RWPE2 (cell line): ENCODE measurements around the gene TAX1BP3.

ENCODE experiments used
- ATAC-seq: fragments of 200-7000 bp; cut with Tn5 transposase; 3 replicates; pipeline ENCODE4 v1.9.1; 2021; ENCODE audit warnings: low read depth
- DNase-seq: peaks from one replicate; pipeline ENCODE4 v3.0.0-alpha.2; 2020; ENCODE audit warnings: low spot score
- H3K27ac ChIP-seq: fragments of 450-650 bp; 2 replicates; pipeline ENCODE4 v1.5.1; 2017; ENCODE audit warnings: mild to moderate bottlenecking; ENCODE audit not compliant: poor library complexity, severe bottlenecking
- H3K27me3 ChIP-seq: fragments of 250-450 bp; sonication (Bioruptor Pico); 2 replicates; pipeline ENCODE4 v1.5.1; 2021; ENCODE audit warnings: mild to moderate bottlenecking, moderate library complexity; ENCODE audit not compliant: insufficient read depth, poor library complexity, severe bottlenecking
- H3K36me3 ChIP-seq: fragments of 250-450 bp; sonication (Bioruptor Pico); 2 replicates; pipeline ENCODE4 v1.5.1; 2020; ENCODE audit warnings: low read depth, mild to moderate bottlenecking, moderate library complexity
- H3K4me1 ChIP-seq: fragments of 250-450 bp; sonication (Bioruptor Pico); 2 replicates; pipeline ENCODE4 v1.5.1; 2021; ENCODE audit warnings: mild to moderate bottlenecking, moderate library complexity; ENCODE audit not compliant: insufficient read depth, poor library complexity, severe bottlenecking
- H3K4me3 ChIP-seq: fragments of 250-450 bp; sonication (Bioruptor Pico); 2 replicates; pipeline ENCODE4 v1.5.1; 2021; ENCODE audit warnings: mild to moderate bottlenecking, moderate library complexity; ENCODE audit not compliant: severe bottlenecking
- H3K9me3 ChIP-seq: fragments of 250-450 bp; sonication (Bioruptor Pico); 2 replicates; pipeline ENCODE4 v1.5.1; 2021; ENCODE audit warnings: mild to moderate bottlenecking, moderate library complexity; ENCODE audit not compliant: severe bottlenecking
- CTCF ChIP-seq: fragments of 450-650 bp; IDR thresholded peaks from one replicate; pipeline ENCODE4 v1.5.1; 2017; ENCODE audit warnings: mild to moderate bottlenecking, moderate library complexity; ENCODE audit not compliant: poor library complexity, severe bottlenecking

TAX1BP3 gene

GRCh38 chr17:3632287-3632686 is 36.1 kb downstream of the TAX1BP3 start:
- Histone ChIP-seq H3K4me3 (no peak overlapping the region), H3K9me3 (no peaks in the 10 kb centered on the region), H3K36me3 (peaks cover 23% of the 10 kb centered on the region), H3K27ac (no peak overlapping the region), H3K27me3 (no peaks in the 10 kb centered on the region), H3K4me1 (peaks cover 7% of the 10 kb centered on the region)
- DNase-seq (no peak), ATAC-seq (no peak)
- no peak for TF ChIP-seq CTCF

- H3K27me3 ChIP-seq = no peaks in the 10 kb centered on the region
- H3K27ac ChIP-seq = no peak overlapping the region
- H3K36me3 ChIP-seq = peaks cover 34% of the 10 kb centered on the region
- H3K4me3 ChIP-seq = no peak overlapping the region
- TF ChIP-seq CTCF = no peak
- DNase-seq (no peak), ATAC-seq (no peak)
- H3K9me3 ChIP-seq = no peaks in the 10 kb centered on the region
- peaks cover 7% of the 10 kb centered on the region for H3K4me1 ChIP-seq
Observed at GRCh38 chr17:3630781-3631180, 37.6 kb downstream of the TAX1BP3 start.

- H3K36me3 ChIP-seq = peaks cover 52% of the 10 kb centered on the region
- TF ChIP-seq CTCF = no peak
- no peak for ATAC-seq
Observed at GRCh38 chr17:3627769-3628167, 40.6 kb downstream of the TAX1BP3 start.

DNA sequence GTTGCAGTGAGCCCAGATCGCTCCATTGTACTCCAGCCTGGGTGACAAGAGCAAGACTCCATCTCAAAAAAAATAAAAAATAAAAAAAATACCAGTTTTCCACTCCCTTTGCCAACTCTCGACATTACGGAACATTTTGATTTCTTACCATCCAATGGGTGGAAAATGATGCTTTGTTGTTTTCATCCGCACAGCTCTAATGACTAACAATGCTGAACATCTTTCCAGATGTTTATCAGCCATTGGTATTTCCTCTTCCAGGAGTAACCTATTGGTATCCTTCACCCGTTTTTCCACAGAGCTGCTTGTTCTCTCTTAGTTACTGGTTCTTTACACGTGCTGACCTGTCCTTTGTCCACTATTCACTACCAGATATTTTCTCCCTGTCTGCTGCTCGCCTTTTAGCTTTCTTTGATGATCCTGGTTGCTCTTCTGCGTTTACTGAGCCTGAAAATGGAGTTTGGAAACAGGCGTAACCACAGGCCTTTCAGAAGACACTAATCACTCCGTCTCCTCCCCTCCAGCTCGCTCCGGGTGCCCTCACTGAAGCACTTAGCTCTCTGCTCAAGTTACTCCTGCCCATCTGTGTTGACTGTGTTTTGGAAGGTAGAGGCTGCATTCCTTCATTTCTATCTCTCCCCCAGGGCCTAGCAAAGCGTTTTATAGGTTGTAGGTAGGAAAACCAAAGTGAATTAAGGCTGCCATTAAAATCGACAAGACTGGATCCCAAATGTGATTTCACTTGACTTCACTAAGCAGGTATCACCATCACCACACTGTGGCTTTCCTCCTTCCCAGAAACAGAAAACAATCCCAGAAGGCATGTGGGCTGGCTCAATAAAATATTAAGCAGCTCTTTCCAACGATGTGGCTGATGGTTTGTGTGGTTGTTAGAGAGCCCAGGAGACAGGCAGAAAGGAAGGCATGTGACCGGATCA is 41.3 kb downstream of the TAX1BP3 start:
- no peak overlapping the region for H3K4me3 ChIP-seq
- no peak overlapping the region for H3K27ac ChIP-seq
- H3K27me3 ChIP-seq = no peaks in the 10 kb centered on the region
- H3K4me1 ChIP-seq = no peaks in the 10 kb centered on the region
- H3K9me3 ChIP-seq = no peaks in the 10 kb centered on the region
- H3K36me3 ChIP-seq = peaks cover 56% of the 10 kb centered on the region
- TF ChIP-seq CTCF = no peak
- ATAC-seq (no peak), DNase-seq (no peak)

More at GRCh38 chr17:3627769-3628167, 40.6 kb downstream of the TAX1BP3 start:
- H3K9me3 ChIP-seq = no peaks in the 10 kb centered on the region
- H3K4me3 ChIP-seq = no peak overlapping the region
- H3K27ac ChIP-seq = no peak overlapping the region
- DNase-seq = no peak
- H3K27me3 ChIP-seq = no peaks in the 10 kb centered on the region
- H3K4me1 ChIP-seq = no peaks in the 10 kb centered on the region
